GM12875 (cell line): ENCODE results near the gene ALG6.

Source experiments
- H3K4me3 ChIP-seq: one replicate; pipeline ENCODE4 v1.5.1; 2011; ENCODE audit warnings: low read depth, low read length, control low read depth
- TF ChIP-seq, protein P1 (sequence below): IDR thresholded peaks from 2 replicates; pipeline ENCODE4 v1.5.1; 2011; ENCODE audit warnings: low read depth, mild to moderate bottlenecking, control low read depth, inconsistent platforms, low read length, moderate library complexity, borderline replicate concordance; ENCODE audit not compliant: insufficient read depth

Gene ALG6

DNA sequence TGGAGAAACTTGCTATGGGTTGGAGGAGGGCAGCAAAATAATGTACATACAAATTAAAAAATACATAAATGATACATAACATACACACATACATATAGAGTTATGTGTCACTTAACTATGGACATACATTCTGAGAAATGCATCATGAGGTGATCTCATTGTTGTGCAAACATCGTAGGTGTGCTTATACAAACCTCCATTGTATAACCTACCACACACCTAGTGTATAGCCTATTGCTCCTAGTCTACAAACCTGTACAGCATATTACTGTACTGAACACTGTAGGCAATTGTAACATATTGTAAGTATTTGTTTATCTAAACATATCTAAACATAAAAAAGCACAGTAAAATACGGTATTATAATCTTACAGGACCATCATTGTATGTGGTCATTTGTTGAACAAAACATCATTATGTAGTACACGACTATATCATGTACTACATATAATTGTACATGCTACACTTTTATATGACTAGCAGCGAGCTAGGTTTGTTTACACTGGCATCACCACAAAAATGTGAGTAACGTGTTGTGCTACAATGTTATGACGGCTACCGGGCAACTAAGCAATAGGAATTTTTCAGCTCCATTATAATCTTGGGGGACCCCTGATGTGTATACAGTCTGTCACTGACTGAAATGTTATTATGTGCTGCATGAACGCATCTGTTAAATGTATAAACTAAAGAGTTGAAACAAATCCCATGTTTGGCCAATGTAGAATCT, 120.1 kb downstream of the ALG6 start:
- TF ChIP-seq, protein P1, sequence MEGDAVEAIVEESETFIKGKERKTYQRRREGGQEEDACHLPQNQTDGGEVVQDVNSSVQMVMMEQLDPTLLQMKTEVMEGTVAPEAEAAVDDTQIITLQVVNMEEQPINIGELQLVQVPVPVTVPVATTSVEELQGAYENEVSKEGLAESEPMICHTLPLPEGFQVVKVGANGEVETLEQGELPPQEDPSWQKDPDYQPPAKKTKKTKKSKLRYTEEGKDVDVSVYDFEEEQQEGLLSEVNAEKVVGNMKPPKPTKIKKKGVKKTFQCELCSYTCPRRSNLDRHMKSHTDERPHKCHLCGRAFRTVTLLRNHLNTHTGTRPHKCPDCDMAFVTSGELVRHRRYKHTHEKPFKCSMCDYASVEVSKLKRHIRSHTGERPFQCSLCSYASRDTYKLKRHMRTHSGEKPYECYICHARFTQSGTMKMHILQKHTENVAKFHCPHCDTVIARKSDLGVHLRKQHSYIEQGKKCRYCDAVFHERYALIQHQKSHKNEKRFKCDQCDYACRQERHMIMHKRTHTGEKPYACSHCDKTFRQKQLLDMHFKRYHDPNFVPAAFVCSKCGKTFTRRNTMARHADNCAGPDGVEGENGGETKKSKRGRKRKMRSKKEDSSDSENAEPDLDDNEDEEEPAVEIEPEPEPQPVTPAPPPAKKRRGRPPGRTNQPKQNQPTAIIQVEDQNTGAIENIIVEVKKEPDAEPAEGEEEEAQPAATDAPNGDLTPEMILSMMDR, result no peak
- H3K4me3 ChIP-seq, result no peak overlapping the region
